ENCODE data around the gene MREG. TPM values are rescaled to one million over a fixed set of nuclear protein-coding genes. Genes with fewer than 3 reads are reported as not detected.

Gene MREG
- total RNA-seq, 1 donor from 2014 or later: 19.1 TPM

DNA sequence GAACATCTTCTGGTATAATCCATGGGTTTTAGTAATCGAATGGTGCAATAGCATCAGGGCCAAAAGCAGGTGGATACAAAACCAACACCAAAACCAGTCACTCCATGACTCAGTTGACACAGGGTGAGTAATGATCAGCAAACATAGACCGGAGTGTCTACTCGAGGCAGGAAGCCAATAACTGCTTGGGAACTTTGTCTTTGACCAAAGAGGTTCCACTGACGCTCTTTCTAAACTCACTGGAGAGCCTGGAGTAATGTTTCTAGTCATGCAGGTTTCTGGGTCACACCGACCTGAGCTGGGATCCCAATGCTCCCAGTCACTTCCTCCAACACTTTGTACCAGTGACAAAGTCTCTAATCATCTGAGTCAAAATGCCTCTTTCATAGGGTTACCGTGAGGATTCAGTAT is 30.9 kb downstream of the MREG start:
- H3K27me3 ChIP-seq: no peaks in the 10 kb centered on the region
- no peak overlapping the region for H3K4me2 ChIP-seq
- no peaks in the 10 kb centered on the region for H3K4me1 ChIP-seq
- no peak overlapping the region for H2AFZ ChIP-seq (replicated peaks)
- no peak overlapping the region for H3K9ac ChIP-seq
- H3F3A ChIP-seq (ENCODE audit: low read depth): no peaks in the 10 kb centered on the region
- Mint-ChIP-seq H3K4me3 (no peak overlapping the region), H3K27me3 (ENCODE audit: insufficient read depth, low read depth) (no peaks in the 10 kb centered on the region), H3K9me3 (peaks cover 15% of the 10 kb centered on the region), H3K27ac (no peak overlapping the region), H3K36me3 (peaks cover 24% of the 10 kb centered on the region), H3K4me1 (no peaks in the 10 kb centered on the region)
- no peaks in the 10 kb centered on the region for H3K36me3 ChIP-seq
- H3K27ac ChIP-seq: no peak overlapping the region
- TF ChIP-seq EZH2 (IDR thresholded peaks at IDR 0.05): no peak
- no peak for TF ChIP-seq EZH2phosphoT487 (IDR thresholded peaks at IDR 0.05)
- TF ChIP-seq, protein P1, sequence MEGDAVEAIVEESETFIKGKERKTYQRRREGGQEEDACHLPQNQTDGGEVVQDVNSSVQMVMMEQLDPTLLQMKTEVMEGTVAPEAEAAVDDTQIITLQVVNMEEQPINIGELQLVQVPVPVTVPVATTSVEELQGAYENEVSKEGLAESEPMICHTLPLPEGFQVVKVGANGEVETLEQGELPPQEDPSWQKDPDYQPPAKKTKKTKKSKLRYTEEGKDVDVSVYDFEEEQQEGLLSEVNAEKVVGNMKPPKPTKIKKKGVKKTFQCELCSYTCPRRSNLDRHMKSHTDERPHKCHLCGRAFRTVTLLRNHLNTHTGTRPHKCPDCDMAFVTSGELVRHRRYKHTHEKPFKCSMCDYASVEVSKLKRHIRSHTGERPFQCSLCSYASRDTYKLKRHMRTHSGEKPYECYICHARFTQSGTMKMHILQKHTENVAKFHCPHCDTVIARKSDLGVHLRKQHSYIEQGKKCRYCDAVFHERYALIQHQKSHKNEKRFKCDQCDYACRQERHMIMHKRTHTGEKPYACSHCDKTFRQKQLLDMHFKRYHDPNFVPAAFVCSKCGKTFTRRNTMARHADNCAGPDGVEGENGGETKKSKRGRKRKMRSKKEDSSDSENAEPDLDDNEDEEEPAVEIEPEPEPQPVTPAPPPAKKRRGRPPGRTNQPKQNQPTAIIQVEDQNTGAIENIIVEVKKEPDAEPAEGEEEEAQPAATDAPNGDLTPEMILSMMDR (IDR thresholded peaks at IDR 0.05): no peak
- DNase-seq (ENCODE audit: low spot score): no peak
- H3K4me3 ChIP-seq: no peak overlapping the region
- peaks cover under 1% of the 10 kb centered on the region for H3K79me2 ChIP-seq (ENCODE audit: low read depth)
- H4K20me1 ChIP-seq (ENCODE audit: low read depth): no peaks in the 10 kb centered on the region
- no peaks in the 10 kb centered on the region for H3K9me3 ChIP-seq (ENCODE audit: low read depth)

DNA sequence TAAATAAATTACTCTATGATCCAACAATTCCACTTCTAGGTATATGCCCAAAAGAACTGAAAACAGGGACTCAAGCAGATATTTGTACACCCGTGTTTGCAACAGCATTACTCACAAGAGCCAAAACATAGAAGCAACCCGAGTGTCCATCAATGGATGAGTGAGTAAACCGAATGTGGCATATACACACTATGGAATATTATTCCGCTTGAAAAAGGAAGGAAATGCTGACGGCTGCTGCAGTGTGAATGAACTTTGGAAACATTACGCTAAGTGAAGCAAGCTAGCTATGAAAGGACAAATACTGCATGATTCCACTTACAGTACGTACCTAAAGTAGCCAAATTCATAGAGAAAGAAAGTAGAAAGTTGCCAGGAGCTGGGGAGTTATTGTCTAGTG is 32.2 kb downstream of the MREG start:
- Histone ChIP-seq H3K4me1 (no peaks in the 10 kb centered on the region), H3K9me3 (ENCODE audit: low read depth) (no peaks in the 10 kb centered on the region), H3K9ac (no peak overlapping the region), H2AFZ (replicated peaks) (no peak overlapping the region), H3K4me2 (no peak overlapping the region), H3K27me3 (no peaks in the 10 kb centered on the region), H3K4me3 (no peak overlapping the region), H3K27ac (no peak overlapping the region), H3K36me3 (no peaks in the 10 kb centered on the region), H3K79me2 (ENCODE audit: low read depth) (peaks cover 7% of the 10 kb centered on the region), H4K20me1 (ENCODE audit: low read depth) (no peaks in the 10 kb centered on the region), H3F3A (ENCODE audit: low read depth) (no peaks in the 10 kb centered on the region)
- peaks cover 10% of the 10 kb centered on the region for H3K9me3 Mint-ChIP-seq
- H3K4me1 Mint-ChIP-seq: no peaks in the 10 kb centered on the region
- peaks cover 17% of the 10 kb centered on the region for H3K36me3 Mint-ChIP-seq
- DNase-seq (ENCODE audit: low spot score): no peak
- H3K27me3 Mint-ChIP-seq (ENCODE audit: insufficient read depth, low read depth): no peaks in the 10 kb centered on the region
- no peak overlapping the region for H3K4me3 Mint-ChIP-seq
- TF ChIP-seq, protein P1 (IDR thresholded peaks at IDR 0.05): no peak
- TF ChIP-seq EZH2 (IDR thresholded peaks at IDR 0.05): no peak
- TF ChIP-seq EZH2phosphoT487 (IDR thresholded peaks at IDR 0.05): no peak
- H3K27ac Mint-ChIP-seq: no peak overlapping the region

DNA sequence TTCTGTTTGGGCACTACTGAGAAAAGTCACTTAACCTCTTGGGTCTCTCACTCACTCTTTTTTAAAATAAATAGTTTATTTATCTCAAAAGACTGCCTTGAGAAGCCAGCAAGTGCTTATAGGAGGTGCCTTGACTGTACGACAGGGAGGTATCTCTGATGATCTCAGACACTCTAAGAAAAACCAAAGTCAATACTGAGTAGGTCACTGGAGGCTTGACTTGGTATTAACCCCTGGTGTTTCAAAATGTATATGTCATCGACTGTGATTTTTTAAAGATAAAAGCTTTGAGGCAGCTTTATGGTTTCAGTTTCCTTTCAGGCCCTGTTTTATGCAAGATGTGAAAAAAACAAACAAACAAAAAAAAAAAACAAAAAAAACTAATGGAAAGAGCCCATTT is 33.7 kb downstream of the MREG start:
- Histone ChIP-seq H3K27ac (no peak overlapping the region), H3K79me2 (ENCODE audit: low read depth) (peaks cover 7% of the 10 kb centered on the region), H3K27me3 (no peaks in the 10 kb centered on the region), H4K20me1 (ENCODE audit: low read depth) (no peaks in the 10 kb centered on the region), H3K9ac (no peak overlapping the region), H2AFZ (replicated peaks) (no peak overlapping the region), H3K4me1 (no peaks in the 10 kb centered on the region), H3K4me3 (no peak overlapping the region), H3K4me2 (no peak overlapping the region), H3F3A (ENCODE audit: low read depth) (no peaks in the 10 kb centered on the region), H3K9me3 (ENCODE audit: low read depth) (no peaks in the 10 kb centered on the region), H3K36me3 (no peaks in the 10 kb centered on the region)
- no peak overlapping the region for H3K27ac Mint-ChIP-seq
- DNase-seq (ENCODE audit: low spot score): no peak
- H3K9me3 Mint-ChIP-seq: peaks cover 7% of the 10 kb centered on the region
- H3K4me1 Mint-ChIP-seq: no peaks in the 10 kb centered on the region
- H3K27me3 Mint-ChIP-seq (ENCODE audit: insufficient read depth, low read depth): no peaks in the 10 kb centered on the region
- peaks cover 10% of the 10 kb centered on the region for H3K36me3 Mint-ChIP-seq
- TF ChIP-seq EZH2phosphoT487 (IDR thresholded peaks at IDR 0.05) (no peak), EZH2 (IDR thresholded peaks at IDR 0.05) (no peak)
- TF ChIP-seq, protein P1 (IDR thresholded peaks at IDR 0.05): no peak
- no peak overlapping the region for H3K4me3 Mint-ChIP-seq

Data from neural progenitor cell (in vitro differentiated cells).